NT2/D1 (cell line): ENCODE measurements around the gene CCDC68.

Source experiments
- YY1 ChIP-seq: IDR thresholded peaks from 2 replicates; pipeline ENCODE4 v1.6.1; 2011; ENCODE audit not compliant: insufficient read length, insufficient read depth
- ZNF274 ChIP-seq: IDR thresholded peaks from 2 replicates; pipeline ENCODE4 v1.6.1; 2011; ENCODE audit warnings: mild to moderate bottlenecking, low read depth, low read length

- TF ChIP-seq ZNF274 (no peak), YY1 (no peak)
These were observed 31.0 kb downstream of the CCDC68 start for GRCh38 chr18:54928236-54928635.
